Fibroblast of peridontal ligament (primary cell): Measurements from ENCODE around the gene ZNF853.
"Not testable (repeated sequence)": the region's sequence is repeated elsewhere in the genome, so short reads cannot be mapped to it uniquely, and the experiment has no call there.

ENCODE experiments used
- DNase-seq: peaks from one replicate; pipeline ENCODE4 v3.0.0-alpha.2; 2010; ENCODE audit errors: extremely low read depth

Gene ZNF853

DNA sequence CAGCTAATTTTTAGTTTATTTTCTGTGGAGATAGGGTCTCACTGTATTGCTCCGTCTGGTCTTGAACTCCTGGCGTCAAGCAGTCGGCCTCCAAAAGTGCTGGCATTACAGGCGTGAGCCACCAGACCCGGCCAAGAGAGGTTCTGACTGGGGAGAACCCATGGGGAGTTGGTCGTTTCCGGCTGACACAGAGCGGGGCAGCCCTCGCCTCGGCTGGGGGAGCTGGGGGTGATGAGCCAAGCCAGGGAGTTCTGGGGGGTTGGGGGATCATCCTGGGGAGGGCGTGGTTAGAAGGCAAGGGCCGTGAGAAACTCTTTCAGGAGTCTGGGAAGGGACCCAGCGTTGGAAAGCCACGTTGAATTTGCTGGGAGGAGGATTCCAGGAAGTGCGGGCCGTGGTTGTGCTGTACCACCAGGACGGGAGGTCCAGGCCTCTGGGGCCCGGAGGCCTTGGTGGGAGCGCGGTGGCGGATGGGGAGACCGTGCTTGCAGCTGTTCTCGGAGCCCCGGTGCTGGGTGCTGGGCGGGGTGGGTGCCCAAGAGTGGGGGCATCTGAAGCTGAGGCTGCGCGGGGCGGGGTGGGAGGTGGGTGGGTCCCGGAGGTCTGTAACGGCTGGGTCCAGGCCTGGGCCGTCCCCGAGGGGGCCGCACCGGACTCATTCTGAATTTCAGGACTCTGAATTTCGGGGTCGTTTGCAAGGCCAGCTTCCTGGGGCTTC, 8.4 kb upstream of the ZNF853 start:
- no peak for DNase-seq

DNA sequence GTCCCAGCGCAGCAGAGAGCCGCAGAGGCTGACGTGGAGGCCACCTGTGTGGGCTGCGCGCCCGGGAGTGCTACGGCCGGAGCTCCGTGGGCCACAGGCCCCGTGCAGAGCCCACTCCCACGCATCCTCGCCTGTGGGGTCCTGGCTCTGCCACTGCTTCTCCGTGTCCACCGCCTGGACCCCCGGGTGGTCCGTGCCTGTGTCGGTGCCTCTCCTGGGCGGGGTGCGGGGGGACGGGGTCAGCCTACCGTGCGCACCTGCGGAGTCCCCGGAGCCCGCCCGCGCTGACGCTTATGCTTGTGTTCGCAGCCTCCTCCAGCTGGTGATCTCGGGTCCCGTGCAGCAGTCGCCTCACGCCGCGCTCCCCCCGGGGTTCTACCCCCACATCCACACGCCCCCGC, 7.8 kb upstream of the ZNF853 start:
- no peak for DNase-seq

DNA sequence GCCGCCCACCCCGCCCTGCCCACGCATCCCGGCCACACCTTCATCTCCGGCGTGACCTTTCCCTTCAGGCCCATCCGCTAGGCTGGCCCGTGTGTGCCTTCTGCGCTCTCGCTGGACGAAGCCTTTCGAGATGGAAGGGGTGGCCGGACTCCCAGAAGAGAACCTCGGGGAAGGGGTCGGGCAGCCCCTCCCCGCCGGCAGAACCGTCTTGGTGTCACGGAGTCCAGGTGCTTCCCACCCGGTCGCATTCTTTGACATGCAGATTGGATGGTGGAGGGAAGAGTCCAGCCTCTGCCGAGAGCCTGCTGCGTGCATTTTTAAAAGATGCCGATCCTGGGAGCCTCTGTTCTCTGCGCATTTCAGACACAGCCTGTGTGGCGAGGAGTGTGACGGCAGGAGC, 7.3 kb upstream of the ZNF853 start:
- DNase-seq = no peak

DNA sequence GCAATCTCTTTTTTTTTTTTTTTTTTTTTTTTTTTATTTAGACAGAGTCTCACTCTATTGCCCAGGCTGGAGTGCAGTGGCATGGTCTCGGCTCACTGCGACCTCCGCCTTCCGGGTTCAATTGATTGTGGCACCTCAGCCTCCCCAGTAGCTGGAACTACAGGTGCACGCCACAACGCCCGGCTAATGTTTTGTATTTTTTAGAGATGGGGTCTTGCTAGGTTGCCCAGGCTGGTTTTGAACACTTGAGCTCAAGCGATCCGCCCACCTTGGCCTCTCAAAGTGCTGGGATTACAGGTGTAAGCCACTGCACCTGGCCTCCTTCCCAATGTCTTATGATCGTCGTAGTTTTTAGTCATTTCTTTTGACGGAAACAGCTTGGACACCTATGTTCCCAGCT, 6.6 kb upstream of the ZNF853 start:
- DNase-seq = no peak

DNA sequence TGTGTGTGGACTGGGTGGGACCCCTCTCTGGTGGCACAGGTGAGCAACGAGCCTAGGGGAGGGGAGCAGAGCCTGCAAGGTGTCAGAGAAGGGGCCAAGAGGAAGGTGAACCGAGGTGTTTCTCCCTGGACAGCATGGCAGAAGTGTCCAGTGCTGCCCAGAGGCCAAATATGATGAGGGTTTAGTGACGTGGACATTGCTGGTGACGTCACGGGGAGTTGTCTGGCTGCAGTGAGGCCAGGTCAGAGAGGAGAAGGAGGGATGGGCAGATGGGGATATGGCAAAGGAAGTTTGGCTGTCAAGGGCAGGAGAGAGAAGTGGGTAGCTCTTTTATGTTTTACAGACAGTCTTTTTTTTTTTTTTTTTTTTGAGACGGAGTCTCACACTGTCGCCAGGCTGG, 2.6 kb upstream of the ZNF853 start:
- no peak for DNase-seq

DNA sequence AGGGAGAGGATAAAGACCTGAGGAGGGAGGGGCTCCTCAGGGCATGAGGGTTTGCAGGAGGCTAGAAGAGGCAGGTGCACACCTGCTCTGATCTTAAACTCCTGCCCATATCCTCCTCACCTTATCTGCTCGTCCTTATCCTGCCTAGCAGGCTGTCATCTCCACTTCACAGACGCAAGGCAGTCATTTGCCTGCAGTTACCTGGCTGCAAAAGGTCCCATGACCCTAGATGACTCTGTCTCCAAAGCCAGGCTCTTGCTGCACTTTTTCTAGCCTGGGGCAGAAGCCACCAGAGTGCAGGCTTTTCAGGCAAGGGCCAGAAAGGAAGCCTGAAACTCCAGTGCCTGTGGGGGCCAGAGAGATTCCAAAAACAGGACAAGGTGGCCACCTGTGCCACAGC, 1.7 kb upstream of the ZNF853 start:
- DNase-seq = no peak

DNA sequence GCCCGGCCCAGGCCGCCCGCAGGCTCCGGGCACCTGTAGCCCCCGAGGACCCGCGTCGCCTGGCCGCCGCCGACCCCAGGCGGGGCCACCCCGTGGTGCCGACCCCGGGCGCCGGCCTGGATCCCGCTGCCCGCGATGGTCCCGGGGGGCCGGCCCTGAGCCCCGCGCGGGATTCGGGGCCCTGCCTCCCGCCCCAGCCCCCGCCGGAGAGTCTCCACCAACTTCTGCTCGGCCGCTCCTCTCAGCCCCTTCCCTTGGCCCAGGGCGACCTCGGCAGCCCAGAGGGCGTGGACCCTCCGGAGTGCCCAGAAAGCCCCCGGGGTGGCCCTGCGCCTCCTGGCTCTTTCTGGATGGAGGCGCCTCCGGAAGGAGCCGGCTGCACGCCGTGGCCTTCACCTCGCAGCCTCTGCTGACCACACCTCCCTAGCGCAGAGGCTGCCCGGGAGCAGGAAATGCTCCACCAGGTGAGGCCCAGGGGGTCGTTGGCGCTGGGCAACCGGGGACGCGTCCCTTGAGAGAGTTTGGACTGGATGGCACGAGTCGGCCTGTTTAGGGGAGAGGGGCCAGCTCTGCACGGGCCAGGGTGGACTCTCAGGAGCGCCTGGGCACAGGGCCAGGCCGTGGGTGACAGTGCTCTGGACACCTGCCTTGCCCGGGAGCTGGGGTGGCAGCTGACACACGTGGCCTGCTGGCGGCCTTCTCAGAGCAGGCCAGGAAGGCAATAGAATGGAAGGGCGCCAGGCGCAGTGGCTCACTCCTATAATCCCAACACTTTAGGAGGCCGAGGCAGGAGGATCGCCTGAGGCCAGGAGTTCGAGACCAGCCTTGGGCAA, 529 bp downstream of the ZNF853 start:
- no peak for DNase-seq

DNA sequence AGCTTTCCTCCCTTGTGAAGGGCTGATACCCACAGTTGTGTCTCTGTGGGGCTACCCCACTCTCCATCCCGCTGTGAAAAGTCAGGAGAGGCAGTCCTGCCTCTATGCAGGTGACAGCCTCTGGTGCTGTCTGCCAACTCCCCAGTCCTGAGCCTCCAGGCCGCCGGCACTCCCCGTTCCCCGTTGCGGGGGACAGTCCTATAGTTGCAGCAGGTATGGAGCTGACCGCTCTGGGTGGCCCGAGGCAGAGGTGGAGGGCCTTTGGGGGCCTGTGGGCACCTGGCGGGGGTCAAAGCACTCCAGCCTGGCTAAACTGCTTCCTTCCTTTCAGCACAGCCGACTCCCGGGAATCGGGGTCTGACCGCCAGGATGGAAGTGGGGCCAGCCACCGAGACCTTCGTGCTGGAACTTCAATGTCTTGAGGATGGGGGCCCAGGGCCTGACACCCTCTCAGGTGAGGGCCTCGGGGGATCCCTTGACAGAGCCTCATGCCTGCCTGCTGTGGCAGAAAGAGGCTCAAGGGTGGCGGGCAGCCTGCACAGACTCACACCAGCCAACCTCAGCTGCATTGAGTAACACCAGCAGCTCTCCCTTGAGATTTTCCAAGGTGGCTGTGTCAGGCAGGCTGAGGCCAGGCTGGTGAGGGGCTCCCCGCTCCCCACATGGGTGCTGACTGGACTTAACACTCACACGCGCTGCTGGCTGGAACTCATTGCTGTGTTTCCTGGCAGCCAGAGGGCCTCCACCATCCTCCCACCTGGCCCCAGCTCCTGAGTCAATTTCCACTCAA, 1.6 kb downstream of the ZNF853 start:
- DNase-seq = no peak

DNA sequence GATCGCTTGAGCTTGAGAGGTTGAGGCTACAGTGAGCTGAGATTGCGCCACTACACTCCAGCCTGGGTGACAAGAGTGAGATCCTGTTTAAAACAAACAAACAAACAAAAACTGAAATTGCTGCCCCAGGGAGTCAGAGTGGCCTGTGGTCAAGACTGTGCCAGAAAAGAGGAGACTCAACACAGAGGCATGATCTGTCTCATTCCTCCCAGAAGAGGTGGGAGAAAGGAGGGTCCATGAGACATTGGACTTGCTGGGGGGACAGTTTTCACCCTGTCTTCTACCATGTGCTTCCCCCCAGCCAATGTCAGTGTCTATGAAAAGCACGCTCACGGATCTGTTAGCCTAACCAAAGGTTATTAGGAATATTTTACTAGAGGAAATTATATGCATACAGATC, 3.2 kb downstream of the ZNF853 start:
- no peak for DNase-seq

DNA sequence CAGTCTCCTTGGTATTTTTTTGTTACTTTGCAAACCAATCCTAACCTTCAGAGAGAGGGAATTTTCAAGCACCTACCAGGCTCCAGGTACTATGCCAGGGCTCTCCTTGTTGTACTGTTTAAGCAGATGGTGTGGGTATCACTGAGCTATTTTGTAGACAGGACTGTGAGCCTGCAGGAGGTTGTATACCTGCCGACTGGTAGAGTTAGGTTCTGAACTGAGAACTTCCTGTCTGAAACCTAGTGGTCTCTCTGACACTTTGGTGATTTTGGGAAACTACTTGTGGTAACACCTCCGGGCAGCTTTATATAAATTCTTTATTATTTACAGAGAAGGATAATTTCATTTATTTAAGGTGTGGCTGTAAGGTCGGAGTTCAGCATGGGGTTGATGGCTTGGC, 4.6 kb downstream of the ZNF853 start:
- DNase-seq = no peak

DNA sequence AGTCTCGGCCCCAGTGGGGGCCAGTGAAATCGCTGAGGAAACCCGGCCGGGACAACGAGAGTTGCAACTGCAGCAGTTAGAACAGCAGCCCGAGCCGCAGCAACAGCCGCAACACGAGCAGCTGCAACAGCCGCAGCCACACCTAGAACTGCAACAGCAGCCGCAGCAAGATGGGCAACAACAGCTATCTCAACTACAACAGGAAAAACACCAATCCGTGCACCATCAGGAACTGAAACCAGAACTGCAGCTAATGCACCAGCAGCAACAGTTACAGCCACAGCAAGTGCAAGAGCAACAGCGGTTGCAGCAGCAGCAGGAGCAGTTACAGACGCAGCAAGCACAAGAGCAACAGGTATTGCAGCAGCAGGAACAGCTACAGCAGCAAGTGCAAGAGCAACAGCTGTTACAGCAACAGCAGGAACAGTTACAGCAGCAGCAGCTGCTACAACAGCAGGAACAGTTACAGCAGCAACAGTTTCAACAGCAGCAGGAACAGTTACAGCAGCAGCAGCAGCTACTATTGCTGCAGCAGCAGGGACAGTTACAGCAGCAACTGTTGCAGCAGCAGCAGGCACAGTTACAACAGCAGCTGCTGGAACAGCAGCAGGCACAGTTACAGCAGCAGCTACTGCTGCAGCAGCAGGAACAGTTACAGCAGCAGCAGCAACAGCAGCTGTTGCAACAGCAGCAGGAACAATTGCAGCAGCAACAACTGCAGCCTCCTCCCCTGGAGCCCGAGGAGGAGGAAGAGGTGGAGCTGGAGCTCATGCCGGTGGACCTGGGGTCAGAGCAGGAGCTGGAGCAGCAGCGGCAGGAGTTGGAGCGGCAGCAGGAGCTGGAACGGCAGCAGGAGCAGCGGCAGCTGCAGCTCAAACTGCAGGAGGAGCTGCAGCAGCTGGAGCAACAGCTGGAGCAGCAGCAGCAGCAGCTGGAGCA, 6.1 kb downstream of the ZNF853 start:
- no peak for DNase-seq

DNA sequence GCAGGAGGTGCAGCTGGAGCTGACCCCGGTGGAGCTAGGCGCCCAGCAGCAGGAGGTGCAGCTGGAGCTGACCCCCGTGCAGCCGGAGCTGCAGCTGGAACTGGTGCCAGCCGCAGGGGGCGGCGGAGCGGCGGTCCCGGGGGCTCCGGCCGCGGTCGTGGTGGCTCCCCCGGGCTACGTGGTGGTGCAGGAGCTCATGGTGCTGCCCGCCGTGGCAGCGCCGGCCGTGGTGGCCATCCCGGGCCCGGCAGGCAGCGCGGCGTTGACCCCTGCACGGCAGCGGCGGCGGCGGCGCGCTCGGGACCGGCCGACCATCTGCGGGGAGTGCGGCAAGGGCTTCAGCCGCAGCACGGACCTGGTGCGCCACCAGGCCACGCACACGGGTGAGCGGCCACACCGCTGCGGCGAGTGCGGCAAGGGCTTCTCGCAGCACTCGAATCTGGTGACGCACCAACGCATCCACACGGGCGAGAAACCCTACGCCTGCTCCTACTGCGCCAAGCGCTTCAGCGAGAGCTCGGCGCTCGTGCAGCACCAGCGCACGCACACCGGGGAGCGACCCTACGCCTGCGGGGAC, 6.8 kb downstream of the ZNF853 start:
- no peak for DNase-seq

DNA sequence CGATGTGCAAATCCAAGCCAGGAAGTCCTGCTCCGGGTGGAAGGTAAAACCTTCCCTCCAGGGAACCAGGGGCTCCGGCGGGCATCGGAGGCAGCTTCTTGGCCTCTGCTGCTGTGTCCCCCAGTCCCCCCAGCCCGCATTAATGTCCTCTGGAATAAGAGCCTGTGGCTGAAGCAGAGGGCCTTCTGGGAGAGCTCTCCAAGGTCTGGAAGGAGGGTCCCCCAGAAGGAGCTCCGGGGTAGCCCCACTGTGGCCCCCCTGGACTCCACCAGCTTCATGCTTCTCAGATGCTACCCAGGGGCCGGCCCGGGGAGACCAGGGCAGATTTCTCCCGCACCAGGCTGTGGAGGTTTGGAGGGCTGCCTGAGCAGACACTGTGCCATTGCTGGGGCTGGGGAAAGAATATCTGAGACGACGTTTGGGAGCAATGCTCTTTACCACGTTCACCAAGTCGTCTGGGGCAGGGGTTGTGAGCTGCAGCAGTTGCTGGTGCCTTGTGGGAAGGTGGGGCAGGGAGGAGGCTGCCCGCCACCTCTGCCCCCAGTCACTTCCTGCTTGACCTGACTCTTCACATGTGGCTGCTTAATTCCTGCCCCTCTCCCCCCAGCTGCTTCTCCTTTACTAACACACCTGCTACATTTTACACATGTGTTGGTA, 8.3 kb downstream of the ZNF853 start:
- DNase-seq = no peak

DNA sequence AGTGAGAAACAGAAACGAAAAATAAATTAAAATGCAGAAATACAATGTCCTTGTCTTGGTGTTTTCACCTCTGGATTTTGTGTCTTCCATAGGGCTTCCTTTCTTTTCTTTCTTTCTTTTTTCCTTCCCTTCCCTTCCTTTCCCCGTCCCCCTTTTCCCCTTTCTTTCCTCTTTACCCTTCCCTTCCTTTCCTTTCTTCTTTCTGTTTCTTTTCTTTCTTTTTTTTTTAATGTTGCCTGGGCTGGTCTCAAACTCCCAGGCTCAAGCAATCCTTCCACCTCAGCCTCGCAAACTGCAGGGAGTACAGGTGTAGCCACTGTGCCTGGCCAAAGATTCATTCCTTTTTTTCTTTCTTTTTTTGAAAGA, 8.8 kb downstream of the ZNF853 start:
- no peak for DNase-seq

DNA sequence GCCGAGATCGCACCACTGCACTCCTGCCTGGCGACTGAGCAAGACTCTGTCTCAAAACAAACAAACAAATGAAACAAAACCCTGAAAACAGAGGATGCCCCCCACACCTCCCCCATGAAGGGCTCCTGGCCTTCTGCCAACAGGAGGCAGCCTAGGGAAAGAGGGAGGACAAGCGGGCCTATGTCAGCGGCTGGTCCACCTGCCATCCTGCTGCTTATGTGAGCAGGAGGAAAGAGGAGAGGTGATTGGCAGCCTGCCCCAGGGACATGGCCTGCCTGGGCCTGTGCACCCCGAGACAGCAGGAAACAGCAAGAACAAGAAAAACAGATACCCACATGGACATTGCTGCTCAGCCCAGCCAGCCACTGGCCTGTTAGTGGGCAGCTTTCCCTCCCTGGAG, 12.6 kb downstream of the ZNF853 start:
- no peak for DNase-seq

DNA sequence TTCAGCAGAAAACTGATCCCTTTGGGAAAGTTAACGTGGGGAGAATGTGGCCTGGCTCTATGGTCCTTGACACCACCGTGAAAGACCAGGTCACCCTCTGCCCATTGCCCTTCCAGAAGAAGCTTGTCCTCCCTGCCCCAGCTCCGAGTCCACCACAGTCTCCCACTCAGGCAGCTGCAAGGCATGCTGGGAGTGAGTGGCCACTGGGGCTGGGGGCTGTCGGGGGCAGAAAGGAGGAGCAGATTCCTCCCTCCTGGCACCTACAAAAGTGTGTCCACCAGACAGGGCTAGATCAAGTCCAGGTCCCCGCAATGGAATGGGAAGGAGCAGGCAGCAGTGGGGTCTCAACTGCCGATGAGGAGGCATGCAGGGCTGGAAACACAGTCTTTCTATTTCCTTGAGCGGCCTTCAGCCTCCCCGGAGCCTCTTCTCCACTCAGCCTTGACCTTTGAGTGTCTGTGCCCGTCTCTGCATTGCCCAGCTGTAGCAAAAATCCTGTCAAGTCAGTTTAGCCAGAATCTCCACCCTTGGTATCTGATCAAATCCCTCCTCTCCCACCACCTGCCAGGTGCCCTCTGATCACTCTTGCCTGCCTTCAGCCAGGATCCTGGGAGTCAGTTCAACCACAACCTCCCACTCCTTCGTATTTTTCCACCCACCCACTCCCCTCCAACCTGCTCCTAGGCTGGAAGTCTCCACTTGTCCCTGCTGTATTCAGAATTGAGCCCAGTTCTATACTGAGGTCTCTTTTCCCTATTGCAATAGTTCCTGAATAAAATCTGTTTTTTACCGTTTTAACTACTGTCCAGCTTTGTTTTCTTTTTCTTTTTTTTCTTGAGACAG, 14.8 kb downstream of the ZNF853 start:
- DNase-seq = no peak

DNA sequence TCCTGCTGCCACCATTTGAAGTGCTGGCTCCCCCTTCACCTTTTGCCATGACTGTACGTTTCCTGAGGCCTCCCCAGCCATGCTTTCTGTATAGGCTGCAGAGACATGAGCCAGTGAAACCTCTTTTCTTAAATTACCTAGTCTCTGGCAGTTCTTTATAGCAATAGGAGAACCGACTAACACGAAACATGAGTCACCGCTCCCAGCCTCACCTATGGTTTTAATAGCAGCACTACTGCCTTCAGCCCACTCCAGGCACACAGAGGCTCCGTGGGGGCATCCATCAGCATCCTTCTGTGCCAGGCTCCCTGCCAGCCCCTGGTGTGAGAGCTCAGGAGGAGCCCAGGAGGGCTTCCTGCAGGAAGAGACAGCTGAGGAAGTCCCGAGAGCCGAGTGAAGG, 16.2 kb downstream of the ZNF853 start:
- no peak for DNase-seq

DNA sequence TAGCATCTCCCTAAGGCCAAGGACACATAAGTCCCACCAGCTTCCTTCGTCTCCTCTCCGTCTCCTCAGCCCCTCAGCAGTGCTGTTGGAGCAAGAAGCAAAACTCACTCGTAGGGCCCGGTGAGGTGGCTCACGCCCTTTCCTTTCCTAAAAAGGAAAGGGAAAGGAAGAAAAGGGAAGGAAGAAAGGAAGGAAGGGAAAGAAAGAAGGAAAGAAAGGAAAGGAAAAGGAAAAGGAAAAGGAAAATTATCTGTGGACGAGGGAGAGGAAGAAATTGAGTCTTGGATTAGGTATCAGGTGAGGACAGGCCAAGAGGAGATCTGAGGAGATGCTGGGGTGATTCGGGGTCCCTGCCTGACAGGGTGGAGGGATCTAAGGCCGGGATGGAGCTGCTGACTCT, 18.6 kb downstream of the ZNF853 start:
- DNase-seq = no peak

DNA sequence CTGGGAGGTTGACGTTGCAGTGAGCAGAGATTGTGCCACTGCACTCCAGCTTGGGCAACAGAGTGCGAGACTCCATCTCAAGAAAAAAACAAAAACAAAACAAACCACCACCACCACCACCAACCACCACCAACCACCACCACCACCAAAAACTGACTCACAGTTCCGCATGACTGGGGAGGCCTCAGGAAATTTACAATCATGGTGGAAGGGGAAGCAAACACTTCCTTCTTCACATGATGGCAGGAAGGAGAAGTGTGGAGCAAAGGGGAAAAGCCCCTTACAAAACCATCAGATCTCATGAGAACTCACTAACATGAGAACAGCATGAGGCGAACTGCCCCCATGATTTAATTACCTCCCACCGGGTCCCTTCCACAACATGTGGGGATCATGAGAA, 19.6 kb downstream of the ZNF853 start:
- not testable (repeated sequence) for DNase-seq
